Caco-2 (cell line): ENCODE measurements around the gene LST1. TPM values are rescaled to one million over a fixed set of nuclear protein-coding genes. Genes with fewer than 3 reads are reported as not detected.

ENCODE experiments used
- BruUV-seq: library from RNA; stranded (reverse); fragments of 400-500 nt; replicated peaks from 2 replicates; lab custom pipeline; 2021; lab: Mats Ljungman, UMichigan
- CTCF ChIA-PET: fragments of 300-600 bp; sonication (Branson Sonifier 250); formaldehyde crosslinking; loops from one replicate; lab custom pipeline; 2022; ENCODE audit warnings: antibody characterized with exemption; lab: Charles Lee
- POLR2A ChIA-PET: fragments of 300-600 bp; sonication (Branson Sonifier 250); formaldehyde crosslinking; loops from one replicate; lab custom pipeline; 2022; ENCODE audit warnings: antibody characterized with exemption; lab: Charles Lee
- DNase-seq, 2 experiments: peaks; one replicate each; pipeline versions ENCODE4 v3.0.0 to v3.0.0-alpha.2; 2020 to 2022
- H3K27me3 ChIP-seq: replicated peaks from 2 replicates; pipeline ENCODE4 v1.6.0; 2011; ENCODE audit warnings: low read length; ENCODE audit not compliant: control insufficient read depth, insufficient read depth
- H3K36me3 ChIP-seq: 2 replicates; pipeline ENCODE4 v1.5.1; 2011; ENCODE audit warnings: low read length; ENCODE audit not compliant: control insufficient read depth, insufficient read depth
- H3K4me1 ChIP-seq: fragments of 250-450 bp; sonication (Bioruptor Pico); 2 replicates; pipeline ENCODE4 v1.5.1; 2020; ENCODE audit warnings: mild to moderate bottlenecking
- H3K4me3 ChIP-seq: 2 replicates; pipeline ENCODE4 v1.5.1; 2011; ENCODE audit warnings: low read depth, mild to moderate bottlenecking, control low read depth, low read length
- H3K9me3 ChIP-seq: fragments of 250-450 bp; sonication (Bioruptor Pico); 2 replicates; pipeline ENCODE4 v1.5.1; 2020; ENCODE audit warnings: mild to moderate bottlenecking, moderate library complexity
- H3K27ac Mint-ChIP-seq: one replicate; pipeline ENCODE4 v1.8.0; 2022; ENCODE audit warnings: mixed read lengths; ENCODE audit not compliant: unreplicated experiment
- H3K27me3 Mint-ChIP-seq: one replicate; pipeline ENCODE4 v1.8.0; 2022; ENCODE audit warnings: mixed read lengths; ENCODE audit not compliant: insufficient read depth, unreplicated experiment
- H3K36me3 Mint-ChIP-seq: one replicate; pipeline ENCODE4 v1.8.0; 2022; ENCODE audit warnings: mild to moderate bottlenecking, mixed read lengths; ENCODE audit not compliant: insufficient read depth, unreplicated experiment
- H3K4me1 Mint-ChIP-seq: one replicate; pipeline ENCODE4 v1.8.0; 2022; ENCODE audit warnings: low read depth, mixed read lengths; ENCODE audit not compliant: unreplicated experiment
- H3K4me3 Mint-ChIP-seq: one replicate; pipeline ENCODE4 v1.8.0; 2022; ENCODE audit warnings: mild to moderate bottlenecking, moderate library complexity, mixed read lengths; ENCODE audit not compliant: unreplicated experiment
- H3K9me3 Mint-ChIP-seq: one replicate; pipeline ENCODE4 v1.8.0; 2022; ENCODE audit warnings: mixed read lengths; ENCODE audit not compliant: unreplicated experiment
- intact Hi-C: fragments of 100-400 bp; cut with micrococcal nuclease; formaldehyde crosslinking; loops from one replicate; pipeline ENCODE4 v1.10.0; 2022; ENCODE audit not compliant: unreplicated experiment
- total RNA-seq: library from RNA; stranded (reverse); gene quantifications from 2 replicates; pipeline ENCODE4 v1.2.3, GENCODE V29; 2022
- TF ChIP-seq, protein P1 (sequence below), 2 experiments: fragments of 200-600 bp in 1 of 2; IDR thresholded peaks; 1 replicate in 1 of 2; 2 replicates in 1 of 2; pipeline versions ENCODE4 v1.5.1 to v1.8.0; 2011 to 2022; ENCODE audit warnings: antibody characterized with exemption in 1 of 2, control low read depth in 1 of 2, inconsistent platforms in 1 of 2, low read depth in 1 of 2, low read length in 1 of 2, mild to moderate bottlenecking in 1 of 2, moderate library complexity in 1 of 2; ENCODE audit not compliant: insufficient read depth in 1 of 2, severe bottlenecking in 1 of 2, unreplicated experiment in 1 of 2

Gene LST1
- total RNA-seq, 1 experiment from 2014 or later, result not detected

DNA sequence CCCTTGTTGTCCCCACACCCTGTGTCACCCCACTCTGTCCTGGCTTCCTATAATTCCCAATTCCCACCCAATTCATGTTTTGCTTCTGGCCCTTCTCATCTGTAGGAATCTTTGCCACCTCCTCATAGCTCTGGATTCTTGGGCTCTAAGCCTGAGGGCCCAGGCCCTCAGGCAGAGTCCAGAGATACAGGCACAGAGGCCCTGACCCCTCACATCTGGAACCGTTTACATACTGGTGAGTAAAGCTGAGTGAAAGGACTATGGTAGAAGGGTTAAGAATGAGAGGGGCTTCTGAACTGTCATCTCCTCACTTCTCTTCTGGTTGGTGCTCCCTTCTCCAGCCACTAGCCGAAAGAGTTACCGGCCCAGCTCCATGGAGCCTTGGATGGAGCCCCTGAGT is 48.1 kb downstream of the LST1 start:
- Histone ChIP-seq H3K36me3 (peaks cover 4% of the 10 kb centered on the region), H3K4me3 (no peak overlapping the region), H3K9me3 (no peaks in the 10 kb centered on the region), H3K27me3 (no peaks in the 10 kb centered on the region), H3K4me1 (no peaks in the 10 kb centered on the region)
- Mint-ChIP-seq H3K36me3 (peaks cover 99% of the 10 kb centered on the region), H3K27ac (peak overlapping the region; percentile 39), H3K4me3 (no peak overlapping the region), H3K4me1 (no peaks in the 10 kb centered on the region), H3K9me3 (no peaks in the 10 kb centered on the region), H3K27me3 (no peaks in the 10 kb centered on the region)
- BruUV-seq, result no TSS peak
- intact Hi-C loops, result no loop called here
- TF ChIP-seq, protein P1, sequence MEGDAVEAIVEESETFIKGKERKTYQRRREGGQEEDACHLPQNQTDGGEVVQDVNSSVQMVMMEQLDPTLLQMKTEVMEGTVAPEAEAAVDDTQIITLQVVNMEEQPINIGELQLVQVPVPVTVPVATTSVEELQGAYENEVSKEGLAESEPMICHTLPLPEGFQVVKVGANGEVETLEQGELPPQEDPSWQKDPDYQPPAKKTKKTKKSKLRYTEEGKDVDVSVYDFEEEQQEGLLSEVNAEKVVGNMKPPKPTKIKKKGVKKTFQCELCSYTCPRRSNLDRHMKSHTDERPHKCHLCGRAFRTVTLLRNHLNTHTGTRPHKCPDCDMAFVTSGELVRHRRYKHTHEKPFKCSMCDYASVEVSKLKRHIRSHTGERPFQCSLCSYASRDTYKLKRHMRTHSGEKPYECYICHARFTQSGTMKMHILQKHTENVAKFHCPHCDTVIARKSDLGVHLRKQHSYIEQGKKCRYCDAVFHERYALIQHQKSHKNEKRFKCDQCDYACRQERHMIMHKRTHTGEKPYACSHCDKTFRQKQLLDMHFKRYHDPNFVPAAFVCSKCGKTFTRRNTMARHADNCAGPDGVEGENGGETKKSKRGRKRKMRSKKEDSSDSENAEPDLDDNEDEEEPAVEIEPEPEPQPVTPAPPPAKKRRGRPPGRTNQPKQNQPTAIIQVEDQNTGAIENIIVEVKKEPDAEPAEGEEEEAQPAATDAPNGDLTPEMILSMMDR (IDR thresholded peaks at IDR 0.05; ENCODE audit: insufficient read depth in 1 of 2, low read depth in 1 of 2, low read length in 1 of 2, severe bottlenecking in 1 of 2, unreplicated experiment in 1 of 2), result no peak
- CTCF ChIA-PET, result no interaction called here
- no peak for DNase-seq
- POLR2A ChIA-PET, result interaction anchor here (0.6 kb wide), 1 partner anchor 90 kb away, joined by 4 read pairs; no protein-coding TSS in a partner anchor

- peaks cover 99% of the 10 kb centered on the region for H3K36me3 Mint-ChIP-seq
- no peak overlapping the region for H3K4me3 Mint-ChIP-seq
- intact Hi-C loops, result no loop called here
- TF ChIP-seq, protein P1 (IDR thresholded peaks at IDR 0.05; ENCODE audit: insufficient read depth in 1 of 2, low read depth in 1 of 2, low read length in 1 of 2, severe bottlenecking in 1 of 2, unreplicated experiment in 1 of 2), result no peak
- H3K36me3 ChIP-seq, result peaks cover 5% of the 10 kb centered on the region
- no peak overlapping the region for H3K4me3 ChIP-seq
- no peaks in the 10 kb centered on the region for H3K27me3 ChIP-seq
- H3K27ac Mint-ChIP-seq, result no peak overlapping the region
- POLR2A ChIA-PET, result interaction anchor here (0.6 kb wide), 1 partner anchor 54 kb away, joined by 3 read pairs; no protein-coding TSS in a partner anchor
- CTCF ChIA-PET, result interaction anchor here (0.6 kb wide), 1 partner anchor 255 kb away, joined by 3 read pairs; no protein-coding TSS in a partner anchor
- H3K9me3 Mint-ChIP-seq, result no peaks in the 10 kb centered on the region
- no peaks in the 10 kb centered on the region for H3K4me1 ChIP-seq
- no peaks in the 10 kb centered on the region for H3K9me3 ChIP-seq
- no peaks in the 10 kb centered on the region for H3K27me3 Mint-ChIP-seq
- no TSS peak for BruUV-seq
- H3K4me1 Mint-ChIP-seq, result no peaks in the 10 kb centered on the region
- no peak for DNase-seq
Measured at GRCh38 chr6:31634969-31635575, 49.0 kb downstream of the LST1 start.

- ChIA-PET POLR2A (interaction anchor here (1.0 kb wide), 1 partner anchor 19 kb away, joined by 4 read pairs; the partner anchor contains the start of gene APOM), CTCF (interaction anchor here (0.6 to 1.0 kb wide), 2 partner anchors 24 to 141 kb away, joined by 3 to 4 read pairs; partner anchors contain the start of gene C6orf47)
- H3K27me3 Mint-ChIP-seq, result no peaks in the 10 kb centered on the region
- BruUV-seq, result TSS peak; percentile 18
- H3K27ac Mint-ChIP-seq, result peak overlapping the region; percentile 67
- H3K4me1 ChIP-seq, result no peaks in the 10 kb centered on the region
- TF ChIP-seq, protein P1 (IDR thresholded peaks at IDR 0.05; ENCODE audit: insufficient read depth in 1 of 2, low read depth in 1 of 2, low read length in 1 of 2, severe bottlenecking in 1 of 2, unreplicated experiment in 1 of 2), result no peak
- H3K4me3 ChIP-seq, result no peak overlapping the region
- intact Hi-C loops, result no loop called here
- no peaks in the 10 kb centered on the region for H3K9me3 ChIP-seq
- H3K36me3 Mint-ChIP-seq, result peaks cover 95% of the 10 kb centered on the region
- H3K4me3 Mint-ChIP-seq, result no peak overlapping the region
- H3K36me3 ChIP-seq, result peaks cover 8% of the 10 kb centered on the region
- H3K9me3 Mint-ChIP-seq, result no peaks in the 10 kb centered on the region
- no peaks in the 10 kb centered on the region for H3K4me1 Mint-ChIP-seq
- no peak for DNase-seq
- H3K27me3 ChIP-seq, result no peaks in the 10 kb centered on the region
Measured at GRCh38 chr6:31636698-31637596, 50.9 kb downstream of the LST1 start.
